HG02852 (cell line): Measurements from ENCODE around the gene CPT1A.
"Not testable (repeated sequence)": the region's sequence is repeated elsewhere in the genome, so short reads cannot be mapped to it uniquely, and the experiment has no call there.

Source experiments
- ATAC-seq: cut with Tn5 transposase; IDR thresholded peaks from one replicate; pipeline ENCODE4 v1.9.1; 2021; ENCODE audit warnings: mild to moderate bottlenecking, moderate library complexity; ENCODE audit not compliant: unreplicated experiment

The CPT1A gene

GRCh38 chr11:68841718-68842426 lies at the start of gene CPT1A:
Gene CPT1A (minus strand): TSS chr11:68841916. CDS start chr11:68815474, 26,442 bp downstream.
- ATAC-seq: peak; percentile 31

DNA sequence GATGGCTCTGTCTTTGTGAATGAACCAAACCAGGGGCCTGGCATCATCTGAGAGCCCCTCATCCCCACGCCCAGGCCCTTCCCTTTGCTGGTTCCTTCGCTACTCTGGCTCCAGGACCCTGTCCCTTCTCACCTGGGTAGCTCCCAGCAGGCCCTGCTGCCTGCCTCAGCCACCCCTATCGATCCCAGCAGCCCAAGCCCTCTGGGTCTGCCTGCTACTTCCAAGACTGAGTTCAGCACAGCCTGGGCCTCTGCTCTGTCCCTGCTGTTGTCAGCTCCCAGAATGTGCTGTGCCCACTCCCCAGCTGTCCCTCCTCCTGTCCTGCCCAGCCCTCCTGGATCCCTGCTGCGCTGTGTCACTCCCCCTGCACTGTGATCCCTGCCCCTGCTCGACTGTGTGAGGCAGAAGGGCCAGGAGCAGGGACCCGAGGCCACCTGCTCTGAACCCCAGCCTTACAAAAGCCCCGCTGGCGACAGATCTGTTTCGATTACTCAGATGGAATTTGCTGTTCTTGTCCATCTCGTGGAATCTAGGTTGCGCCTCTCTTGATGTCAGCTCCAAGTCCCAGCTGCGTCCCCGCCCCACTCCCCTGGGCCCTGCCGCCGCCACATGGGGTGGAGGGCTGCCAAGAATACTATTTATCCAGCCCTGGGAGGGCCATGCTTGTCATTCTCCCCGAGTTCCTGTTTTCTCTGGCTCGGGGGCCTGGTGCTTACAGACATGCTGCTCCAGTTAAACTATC lies 48.9 kb upstream of the CPT1A start:
- ATAC-seq: no peak

- ATAC-seq: no peak
Observed at GRCh38 chr11:68889948-68890446, 48.3 kb upstream of the CPT1A start.

GRCh38 chr11:68884827-68885226 lies 43.1 kb upstream of the CPT1A start:
- not testable (repeated sequence) for ATAC-seq

GRCh38 chr11:68882391-68882790 lies 40.7 kb upstream of the CPT1A start:
- no peak for ATAC-seq

DNA sequence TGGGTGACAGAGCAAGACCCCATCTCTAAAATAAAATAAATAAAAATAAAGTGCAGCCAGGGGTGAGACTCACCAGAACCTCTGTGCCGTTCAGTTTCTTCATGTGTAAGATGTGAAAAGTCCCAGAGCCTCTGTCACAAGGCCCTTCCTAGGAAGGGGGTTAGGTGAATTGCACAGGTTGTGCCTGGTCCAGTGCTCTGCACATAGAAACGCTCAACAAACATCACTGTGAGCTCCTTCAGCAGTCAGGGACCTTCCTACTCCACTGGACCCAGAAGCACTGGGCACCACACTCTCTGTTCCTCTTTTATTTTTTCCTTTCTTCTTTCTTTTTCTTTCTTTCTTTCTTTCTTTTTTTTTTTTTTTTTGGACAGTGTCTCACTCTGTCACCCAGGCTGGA lies 39.6 kb upstream of the CPT1A start:
- ATAC-seq: no peak

GRCh38 chr11:68880851-68881250 lies 39.1 kb upstream of the CPT1A start:
- no peak for ATAC-seq

GRCh38 chr11:68878022-68878421 lies 36.3 kb upstream of the CPT1A start:
- ATAC-seq: no peak

GRCh38 chr11:68872216-68873003 lies 30.7 kb upstream of the CPT1A start:
- no peak for ATAC-seq

DNA sequence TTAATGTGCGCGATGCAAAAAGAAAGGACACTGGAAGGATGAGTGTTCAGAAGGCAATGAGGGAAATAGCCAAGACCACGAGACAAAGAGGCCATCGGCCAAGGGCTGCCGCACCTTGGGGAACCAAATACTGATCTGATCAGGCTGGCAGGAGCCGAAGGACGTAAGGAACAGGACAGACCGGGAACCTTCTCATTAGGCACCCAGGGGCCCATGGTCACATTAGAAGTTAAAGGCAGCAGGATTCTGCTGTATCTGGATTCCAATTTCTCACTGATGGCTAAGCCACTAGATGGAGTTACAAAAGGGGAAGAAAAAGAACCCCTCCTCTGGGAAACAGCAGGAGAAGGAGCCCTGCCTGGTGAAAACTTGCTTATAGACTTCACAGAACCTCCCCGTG lies 28.8 kb upstream of the CPT1A start:
- ATAC-seq: no peak

DNA sequence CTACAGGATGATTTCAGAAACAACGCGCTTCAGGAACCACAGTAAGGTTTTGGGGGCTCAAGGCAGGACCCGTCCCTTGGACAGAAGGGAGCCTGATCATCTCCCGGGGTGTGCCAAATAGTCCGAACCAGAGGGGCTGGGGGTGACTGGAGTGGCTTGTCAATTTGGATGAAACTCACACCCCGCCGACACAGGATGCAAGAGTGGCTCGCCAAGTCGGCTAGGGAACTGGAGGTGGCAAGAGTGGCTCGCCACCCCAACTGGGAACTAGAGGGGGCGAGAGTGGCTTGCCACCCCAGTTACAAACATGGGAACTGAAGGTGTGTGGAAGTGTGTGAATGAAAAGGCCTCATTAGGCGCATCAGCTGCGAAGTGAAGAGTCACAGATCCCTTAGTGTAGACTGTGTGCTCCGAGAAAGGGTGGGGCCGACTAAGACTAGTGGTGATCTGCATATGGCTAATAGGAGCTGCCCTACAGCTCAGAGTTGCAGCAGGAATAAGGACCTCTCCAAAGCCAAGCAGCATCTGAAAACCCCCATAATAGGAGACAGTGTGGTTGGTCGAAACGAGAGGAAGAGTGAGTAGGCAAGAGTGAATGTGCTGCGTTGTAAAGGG lies 26.6 kb upstream of the CPT1A start:
- no peak for ATAC-seq

- ATAC-seq: no peak
Observed at GRCh38 chr11:68867066-68867465, 25.4 kb upstream of the CPT1A start.

GRCh38 chr11:68865241-68865640 lies 23.5 kb upstream of the CPT1A start:
- ATAC-seq: no peak

GRCh38 chr11:68863553-68864265 lies 22.0 kb upstream of the CPT1A start:
- ATAC-seq: no peak

DNA sequence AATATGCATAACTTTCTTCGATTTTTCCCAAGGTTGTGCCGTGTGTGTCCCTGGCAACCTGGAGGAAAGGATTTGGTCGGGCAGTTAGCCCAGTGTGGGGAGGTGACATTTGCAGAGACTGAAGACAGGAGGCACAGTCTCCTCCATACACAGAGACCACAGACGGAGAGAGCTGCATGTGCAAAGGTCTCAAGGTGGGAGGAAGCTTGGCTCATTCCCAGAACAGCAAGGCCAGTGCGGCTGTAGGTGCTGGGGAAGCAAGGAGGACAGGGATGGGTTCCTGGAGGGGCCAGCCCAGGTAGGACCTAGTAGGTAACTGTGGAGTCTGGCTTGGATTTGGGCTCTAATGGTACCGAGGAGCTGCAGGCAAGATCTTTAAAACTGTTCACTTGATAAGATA lies 20.7 kb upstream of the CPT1A start:
- ATAC-seq: no peak

DNA sequence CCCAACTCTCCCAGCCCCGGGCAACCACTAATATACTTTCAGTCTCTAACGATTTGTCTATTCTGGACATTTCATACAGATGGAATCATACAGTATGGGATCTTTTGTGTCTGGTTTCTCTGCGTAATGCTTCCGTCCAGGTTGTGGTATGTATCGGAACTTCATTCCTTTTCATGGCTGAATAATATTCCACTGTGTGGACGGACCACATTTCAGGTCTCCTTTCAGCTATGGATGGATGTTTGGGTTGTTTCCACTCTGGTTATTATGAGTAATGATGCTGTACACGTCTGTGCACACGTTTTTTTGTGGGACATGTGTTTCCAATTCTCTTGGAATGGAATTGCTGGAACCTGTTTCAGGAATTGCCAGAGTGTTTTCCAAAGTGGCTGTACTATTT lies 17.4 kb upstream of the CPT1A start:
- no peak for ATAC-seq

DNA sequence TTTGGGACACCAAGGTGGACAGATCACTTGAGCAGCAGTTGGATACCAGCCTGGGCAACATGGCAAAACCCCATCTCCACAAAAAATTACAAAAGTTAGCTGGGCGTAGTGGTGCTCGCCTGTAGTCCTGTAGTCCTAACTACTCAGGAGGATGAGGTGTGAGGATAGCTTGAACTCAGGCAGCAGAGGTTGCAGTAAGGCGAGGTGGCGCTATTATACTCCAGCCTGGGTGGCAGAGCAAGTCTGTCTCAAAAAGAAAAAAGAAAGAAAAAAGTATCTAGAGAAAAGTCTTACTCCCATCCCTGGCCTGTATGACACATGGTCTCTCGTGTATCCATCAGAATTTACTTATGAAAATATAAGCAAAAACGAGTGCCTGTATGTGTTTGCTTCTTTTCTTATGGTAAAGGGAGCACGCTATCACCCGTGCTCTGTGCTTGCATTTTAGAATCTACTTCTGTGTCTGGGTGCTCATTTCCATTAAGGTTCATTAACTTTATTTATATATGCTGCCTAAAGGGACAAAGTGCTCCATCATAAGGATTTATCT lies 15.4 kb upstream of the CPT1A start:
- no peak for ATAC-seq

GRCh38 chr11:68856425-68857030 lies 14.8 kb upstream of the CPT1A start:
- ATAC-seq: not testable (repeated sequence)

DNA sequence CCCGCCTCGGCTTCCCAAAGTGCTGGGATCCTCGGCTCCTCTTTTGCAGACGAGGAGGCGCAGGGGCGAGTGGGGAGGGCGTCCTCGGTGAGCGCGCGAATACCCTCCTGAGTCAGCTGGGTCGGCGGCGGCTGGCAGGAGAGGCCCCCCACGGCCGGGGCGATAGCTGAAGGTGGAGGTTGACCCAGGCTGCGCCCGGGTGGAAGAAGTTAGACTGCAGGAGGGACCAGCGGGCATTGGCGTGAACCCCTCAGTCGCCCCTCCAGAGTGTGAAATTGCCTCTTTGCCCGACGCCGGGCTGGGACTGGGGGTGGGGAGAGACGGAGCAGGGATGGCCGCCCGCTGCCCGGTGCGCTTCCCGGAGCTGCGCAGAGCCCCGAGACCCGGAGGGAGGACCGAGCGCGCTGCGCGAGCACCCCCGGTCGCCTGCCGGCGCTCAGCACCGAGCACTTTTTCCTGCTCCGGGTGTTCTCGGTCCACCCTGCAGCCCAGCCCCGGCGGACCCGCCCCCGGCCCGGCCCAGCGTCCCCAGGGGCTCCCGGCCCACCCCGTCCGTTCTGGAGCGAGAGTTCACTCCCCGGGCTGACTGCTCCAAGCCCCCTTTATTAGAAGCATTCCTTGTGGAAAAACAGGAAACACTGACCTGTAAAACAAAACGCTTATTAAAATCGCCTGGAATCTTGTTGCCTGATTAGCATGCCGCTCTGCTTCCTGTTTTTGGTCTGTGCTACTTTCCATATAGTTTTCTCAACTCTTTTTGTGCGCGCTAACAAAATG lies 13.7 kb upstream of the CPT1A start:
- no peak for ATAC-seq
